ENCODE measurements around the gene TYW1.
A peak's percentile ranks its signal among the peaks of the same experiment; 100 is the strongest.
"Not testable (repeated sequence)": the region's sequence is repeated elsewhere in the genome, so short reads cannot be mapped to it uniquely, and the experiment has no call there.

TYW1 gene

DNA sequence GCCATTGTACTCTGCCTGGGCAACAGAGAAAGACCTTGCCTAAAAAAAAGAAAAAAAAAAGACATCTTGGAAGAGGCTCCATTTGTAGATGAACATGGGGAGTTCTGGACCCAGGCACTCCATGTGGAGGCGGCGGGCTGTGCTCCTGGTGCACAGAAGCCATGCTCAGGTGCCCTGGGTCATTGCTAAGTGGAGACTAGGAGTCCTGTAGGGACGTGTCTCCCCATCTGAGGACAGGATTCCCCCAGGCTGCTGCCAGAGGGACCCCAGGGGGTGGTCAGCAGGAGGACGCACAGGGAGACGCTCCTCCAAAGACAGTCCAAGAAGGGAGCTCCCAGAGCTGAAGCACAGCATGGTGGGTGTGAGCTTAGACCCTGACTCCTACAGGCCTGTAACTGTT lies 35.5 kb upstream of the TYW1 start:
- Histone ChIP-seq H3K9ac (ENCODE audit: low read length in 5 of 5) (no peak overlapping the region), H3K27ac (ENCODE audit: low read depth, low read length) (no peak overlapping the region), H3K4me3 (ENCODE audit: low read depth in 1 of 5, low read length in 5 of 5) (no peak overlapping the region), H3K9me3 (ENCODE audit: control insufficient read depth in 5 of 5, low read length in 5 of 5) (no peaks in the 10 kb centered on the region), H3K4me1 (ENCODE audit: control insufficient read depth in 5 of 5, insufficient read depth in 5 of 5, low read length in 5 of 5) (peaks cover 0 to 9% (median 0%) of the 10 kb centered on the region in 5 donors), H3K36me3 (ENCODE audit: control insufficient read depth in 5 of 5, insufficient read depth in 5 of 5, low read length in 5 of 5) (peaks cover 7 to 38% (median 30%) of the 10 kb centered on the region in 5 donors), H3K27me3 (ENCODE audit: control insufficient read depth in 5 of 5, insufficient read depth in 4 of 5, low read length in 5 of 5) (no peaks in the 10 kb centered on the region)

DNA sequence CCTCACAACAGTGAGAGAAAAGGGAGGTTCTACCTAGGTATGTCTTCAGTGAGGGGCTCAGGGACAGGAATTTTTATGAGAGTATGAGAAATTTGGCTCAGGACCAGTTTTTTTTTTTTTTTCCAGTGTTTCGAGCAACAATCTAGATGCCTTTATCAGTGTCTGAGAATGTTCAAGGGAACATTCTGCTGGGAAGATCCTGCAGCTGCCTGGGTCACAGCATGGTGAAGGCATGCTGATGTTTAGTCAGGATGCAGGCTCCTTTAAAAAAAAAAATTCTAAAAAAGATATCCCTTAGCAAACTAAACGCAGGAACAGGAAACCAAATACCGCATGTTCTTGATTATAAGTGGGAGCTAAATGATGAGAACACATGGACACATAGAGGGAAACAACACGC lies 32.2 kb upstream of the TYW1 start:
- peaks cover 0 to 9% (median 5%) of the 10 kb centered on the region in 5 donors for H3K36me3 ChIP-seq (ENCODE audit: control insufficient read depth in 5 of 5, insufficient read depth in 5 of 5, low read length in 5 of 5)
- no peaks in the 10 kb centered on the region for H3K27me3 ChIP-seq (ENCODE audit: control insufficient read depth in 5 of 5, insufficient read depth in 4 of 5, low read length in 5 of 5)
- H3K4me3 ChIP-seq (ENCODE audit: low read depth in 1 of 5, low read length in 5 of 5), result no peak overlapping the region
- H3K9me3 ChIP-seq (ENCODE audit: control insufficient read depth in 5 of 5, low read length in 5 of 5), result no peaks in the 10 kb centered on the region
- peaks cover 0 to 2% (median 0%) of the 10 kb centered on the region in 5 donors for H3K4me1 ChIP-seq (ENCODE audit: control insufficient read depth in 5 of 5, insufficient read depth in 5 of 5, low read length in 5 of 5)
- H3K27ac ChIP-seq (ENCODE audit: low read depth, low read length), result no peak overlapping the region
- no peak overlapping the region for H3K9ac ChIP-seq (ENCODE audit: low read length in 5 of 5)

DNA sequence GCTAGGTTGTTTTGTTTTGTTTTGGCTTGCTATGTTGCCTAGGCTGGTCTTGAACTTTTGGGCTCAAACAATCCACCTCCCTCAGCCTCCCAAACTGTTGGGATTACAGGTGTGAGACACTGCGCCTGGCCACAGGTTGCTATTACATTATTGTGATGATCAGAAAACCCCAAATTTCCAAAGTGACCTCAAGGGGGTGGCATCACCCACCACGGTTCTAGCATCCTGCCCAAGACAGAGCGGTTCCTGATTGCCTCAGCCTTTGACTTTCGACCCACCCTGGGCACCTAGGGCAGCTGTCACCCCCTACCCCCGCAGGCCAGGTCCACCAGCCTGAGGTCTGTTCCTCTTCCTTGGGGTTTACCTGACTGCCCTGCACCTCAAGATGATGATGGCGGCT lies 29.6 kb upstream of the TYW1 start:
- Histone ChIP-seq H3K36me3 (ENCODE audit: control insufficient read depth in 5 of 5, insufficient read depth in 5 of 5, low read length in 5 of 5) (no peaks in the 10 kb centered on the region), H3K9me3 (ENCODE audit: control insufficient read depth in 5 of 5, low read length in 5 of 5) (no peaks in the 10 kb centered on the region), H3K9ac (ENCODE audit: low read length in 5 of 5) (no peak overlapping the region), H3K4me3 (ENCODE audit: low read depth in 1 of 5, low read length in 5 of 5) (no peak overlapping the region), H3K27me3 (ENCODE audit: control insufficient read depth in 5 of 5, insufficient read depth in 4 of 5, low read length in 5 of 5) (no peaks in the 10 kb centered on the region), H3K27ac (ENCODE audit: low read depth, low read length) (no peak overlapping the region), H3K4me1 (ENCODE audit: control insufficient read depth in 5 of 5, insufficient read depth in 5 of 5, low read length in 5 of 5) (peaks cover 0 to 2% (median 0%) of the 10 kb centered on the region in 5 donors)

DNA sequence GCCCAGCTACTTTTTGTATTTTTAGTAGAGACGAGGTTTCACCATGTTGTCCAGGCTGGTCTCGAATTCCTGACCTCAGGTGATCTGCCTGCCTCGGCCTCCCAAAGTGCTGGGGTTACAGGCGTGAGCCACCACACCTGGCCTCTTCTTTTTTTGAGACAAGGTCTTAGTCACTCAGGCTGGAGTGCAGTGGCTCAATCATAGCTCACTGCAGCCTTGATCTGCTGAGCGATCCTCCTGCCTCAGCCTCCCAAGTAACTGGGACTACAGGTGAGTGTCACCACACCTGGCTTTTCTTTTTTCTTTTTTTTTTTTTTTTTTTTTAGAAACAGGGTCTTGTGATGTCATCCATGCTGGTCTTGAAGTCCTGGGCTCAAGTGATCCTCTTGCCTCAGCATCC lies 27.6 kb upstream of the TYW1 start:
- not testable (repeated sequence) for H3K9me3 ChIP-seq (ENCODE audit: control insufficient read depth in 5 of 5, low read length in 5 of 5); H3K27ac ChIP-seq (ENCODE audit: low read depth, low read length); H3K4me3 ChIP-seq (ENCODE audit: low read depth in 1 of 5, low read length in 5 of 5); H3K4me1 ChIP-seq (ENCODE audit: control insufficient read depth in 5 of 5, insufficient read depth in 5 of 5, low read length in 5 of 5); H3K27me3 ChIP-seq (ENCODE audit: control insufficient read depth in 5 of 5, insufficient read depth in 4 of 5, low read length in 5 of 5); H3K36me3 ChIP-seq (ENCODE audit: control insufficient read depth in 5 of 5, insufficient read depth in 5 of 5, low read length in 5 of 5); H3K9ac ChIP-seq (ENCODE audit: low read length in 5 of 5)

DNA sequence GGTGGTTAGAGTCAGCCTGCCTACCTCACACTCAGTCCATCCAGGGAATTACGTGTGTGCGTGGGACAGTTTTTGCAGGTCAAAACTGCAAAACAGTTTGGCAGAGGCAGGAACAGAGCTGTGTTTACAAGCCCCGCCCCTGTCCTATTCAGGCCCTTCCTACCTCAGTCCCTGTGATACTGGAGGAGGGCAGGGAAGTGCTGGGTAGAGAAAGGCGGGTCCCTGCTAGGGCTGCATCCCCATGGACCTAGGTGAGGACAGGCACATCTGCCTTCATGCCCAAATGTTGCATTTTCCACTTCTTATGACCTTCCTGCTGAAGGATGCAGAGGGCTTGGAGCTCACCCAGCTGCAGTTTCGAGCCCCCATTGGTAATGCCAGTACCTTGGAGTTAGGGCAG lies 26.3 kb upstream of the TYW1 start:
- Histone ChIP-seq H3K4me3 (ENCODE audit: low read depth in 1 of 5, low read length in 5 of 5) (no peak overlapping the region), H3K36me3 (ENCODE audit: control insufficient read depth in 5 of 5, insufficient read depth in 5 of 5, low read length in 5 of 5) (no peaks in the 10 kb centered on the region), H3K4me1 (ENCODE audit: control insufficient read depth in 5 of 5, insufficient read depth in 5 of 5, low read length in 5 of 5) (peaks cover 0 to 2% (median 0%) of the 10 kb centered on the region in 5 donors), H3K27me3 (ENCODE audit: control insufficient read depth in 5 of 5, insufficient read depth in 4 of 5, low read length in 5 of 5) (no peaks in the 10 kb centered on the region), H3K9me3 (ENCODE audit: control insufficient read depth in 5 of 5, low read length in 5 of 5) (no peaks in the 10 kb centered on the region), H3K9ac (ENCODE audit: low read length in 5 of 5) (no peak overlapping the region), H3K27ac (ENCODE audit: low read depth, low read length) (no peak overlapping the region)

DNA sequence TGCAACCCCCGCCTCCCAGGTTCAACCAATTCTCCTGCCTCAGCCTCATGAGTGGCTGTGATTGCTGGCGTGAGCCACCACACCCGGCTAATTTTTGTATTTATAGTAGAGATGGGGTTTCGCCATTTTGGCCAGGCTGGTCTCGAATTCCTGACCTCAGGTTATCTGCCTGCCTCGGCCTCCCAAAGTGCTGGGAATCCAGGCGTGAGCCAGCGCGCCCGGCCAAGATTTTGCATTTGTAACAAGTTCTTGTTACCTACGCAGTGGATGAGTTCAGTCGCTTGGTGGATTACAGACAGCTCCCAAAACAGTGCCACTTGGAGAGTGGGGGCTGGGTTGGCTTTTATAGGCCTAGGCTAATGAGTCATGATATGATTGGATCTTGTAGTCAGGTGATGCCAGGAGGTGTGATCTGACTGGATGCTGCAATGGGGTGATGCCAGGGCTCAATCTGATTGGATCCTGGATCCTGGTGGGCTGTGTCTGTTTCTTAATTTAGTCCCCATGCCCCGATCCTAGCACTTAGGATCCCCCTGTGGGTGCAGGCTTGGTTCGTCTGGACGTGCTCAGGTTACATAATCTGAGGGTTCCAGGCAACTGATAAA lies 21.5 kb upstream of the TYW1 start:
- no peaks in the 10 kb centered on the region for H3K4me1 ChIP-seq (ENCODE audit: control insufficient read depth in 5 of 5, insufficient read depth in 5 of 5, low read length in 5 of 5)
- H3K4me3 ChIP-seq (ENCODE audit: low read depth in 1 of 5, low read length in 5 of 5), result no peak overlapping the region
- H3K27ac ChIP-seq (ENCODE audit: low read depth, low read length), result no peak overlapping the region
- peaks cover 0 to 6% (median 4%) of the 10 kb centered on the region in 5 donors for H3K9me3 ChIP-seq (ENCODE audit: control insufficient read depth in 5 of 5, low read length in 5 of 5)
- H3K9ac ChIP-seq (ENCODE audit: low read length in 5 of 5), result no peak overlapping the region
- H3K36me3 ChIP-seq (ENCODE audit: control insufficient read depth in 5 of 5, insufficient read depth in 5 of 5, low read length in 5 of 5), result no peaks in the 10 kb centered on the region
- H3K27me3 ChIP-seq (ENCODE audit: control insufficient read depth in 5 of 5, insufficient read depth in 4 of 5, low read length in 5 of 5), result no peaks in the 10 kb centered on the region

DNA sequence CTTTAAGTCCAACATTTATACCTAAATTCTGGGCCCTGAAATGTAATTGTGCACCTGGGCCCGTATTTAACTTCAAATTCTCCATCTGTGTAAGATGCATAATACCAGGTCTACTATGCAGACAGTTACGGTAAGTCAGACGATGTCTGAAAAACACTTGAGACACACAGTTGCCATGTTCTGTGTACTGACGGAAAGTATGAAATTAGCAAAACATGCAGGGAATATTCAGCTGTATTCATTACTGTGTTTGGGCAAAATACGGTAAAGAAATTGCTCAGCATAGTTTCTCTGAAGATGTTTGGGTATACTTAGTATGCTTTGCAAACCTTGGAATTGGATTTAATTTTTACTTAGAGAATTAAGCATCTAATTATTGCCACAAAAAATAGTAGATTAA lies 18.3 kb upstream of the TYW1 start:
- H3K9ac ChIP-seq (ENCODE audit: low read length in 5 of 5); H3K36me3 ChIP-seq (ENCODE audit: control insufficient read depth in 5 of 5, insufficient read depth in 5 of 5, low read length in 5 of 5); H3K4me1 ChIP-seq (ENCODE audit: control insufficient read depth in 5 of 5, insufficient read depth in 5 of 5, low read length in 5 of 5); H3K4me3 ChIP-seq (ENCODE audit: low read depth in 1 of 5, low read length in 5 of 5); H3K27me3 ChIP-seq (ENCODE audit: control insufficient read depth in 5 of 5, insufficient read depth in 4 of 5, low read length in 5 of 5); H3K27ac ChIP-seq (ENCODE audit: low read depth, low read length): not testable (repeated sequence)
- peaks cover 0 to 10% (median 10%) of the 10 kb centered on the region in 5 donors for H3K9me3 ChIP-seq (ENCODE audit: control insufficient read depth in 5 of 5, low read length in 5 of 5)

DNA sequence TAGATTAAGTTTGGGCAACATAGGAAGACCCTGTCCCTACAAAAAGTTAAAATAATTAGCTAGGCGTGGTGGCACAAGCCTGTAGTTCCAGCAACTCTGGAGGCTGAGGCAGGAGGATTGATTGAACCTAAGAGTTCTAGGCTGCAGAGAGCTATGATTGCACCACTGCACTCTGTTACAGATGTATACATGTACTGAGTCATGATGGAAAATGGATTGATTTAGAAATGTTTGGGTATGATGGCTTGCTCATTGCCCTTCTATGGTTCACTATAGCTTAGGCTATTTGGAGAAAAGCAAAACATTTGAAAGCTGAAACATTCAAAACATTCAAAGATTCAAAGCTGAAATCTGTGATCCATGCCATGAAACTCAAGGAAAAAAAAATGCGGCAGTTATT lies 17.6 kb upstream of the TYW1 start:
- peaks cover 0 to 10% (median 10%) of the 10 kb centered on the region in 5 donors for H3K9me3 ChIP-seq (ENCODE audit: control insufficient read depth in 5 of 5, low read length in 5 of 5)
- H3K27me3 ChIP-seq (ENCODE audit: control insufficient read depth in 5 of 5, insufficient read depth in 4 of 5, low read length in 5 of 5); H3K36me3 ChIP-seq (ENCODE audit: control insufficient read depth in 5 of 5, insufficient read depth in 5 of 5, low read length in 5 of 5); H3K4me3 ChIP-seq (ENCODE audit: low read depth in 1 of 5, low read length in 5 of 5); H3K9ac ChIP-seq (ENCODE audit: low read length in 5 of 5); H3K27ac ChIP-seq (ENCODE audit: low read depth, low read length); H3K4me1 ChIP-seq (ENCODE audit: control insufficient read depth in 5 of 5, insufficient read depth in 5 of 5, low read length in 5 of 5): not testable (repeated sequence)

DNA sequence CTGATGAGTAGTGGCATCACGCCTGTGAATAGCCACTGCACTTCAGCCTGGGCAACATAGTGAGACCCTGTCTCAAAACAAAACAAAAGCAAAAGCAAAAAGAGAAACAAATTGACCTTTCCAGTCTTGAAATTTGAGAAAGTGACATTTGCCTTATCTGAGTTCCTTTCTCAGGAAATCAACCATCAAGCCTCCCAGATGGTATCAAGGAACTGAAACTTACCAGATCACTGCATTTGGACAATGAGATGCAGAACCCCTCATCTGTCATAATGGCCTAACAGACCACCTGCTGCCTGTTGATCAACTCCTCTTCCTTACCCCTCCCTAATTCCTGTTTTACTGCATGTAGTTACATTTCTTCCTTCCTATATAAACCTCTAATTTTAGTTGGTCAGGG lies 16.3 kb upstream of the TYW1 start:
- H3K27me3 ChIP-seq (ENCODE audit: control insufficient read depth in 5 of 5, insufficient read depth in 4 of 5, low read length in 5 of 5); H3K9ac ChIP-seq (ENCODE audit: low read length in 5 of 5); H3K27ac ChIP-seq (ENCODE audit: low read depth, low read length); H3K36me3 ChIP-seq (ENCODE audit: control insufficient read depth in 5 of 5, insufficient read depth in 5 of 5, low read length in 5 of 5); H3K4me3 ChIP-seq (ENCODE audit: low read depth in 1 of 5, low read length in 5 of 5); H3K4me1 ChIP-seq (ENCODE audit: control insufficient read depth in 5 of 5, insufficient read depth in 5 of 5, low read length in 5 of 5): not testable (repeated sequence)
- peaks cover 0 to 10% (median 10%) of the 10 kb centered on the region in 5 donors for H3K9me3 ChIP-seq (ENCODE audit: control insufficient read depth in 5 of 5, low read length in 5 of 5)

DNA sequence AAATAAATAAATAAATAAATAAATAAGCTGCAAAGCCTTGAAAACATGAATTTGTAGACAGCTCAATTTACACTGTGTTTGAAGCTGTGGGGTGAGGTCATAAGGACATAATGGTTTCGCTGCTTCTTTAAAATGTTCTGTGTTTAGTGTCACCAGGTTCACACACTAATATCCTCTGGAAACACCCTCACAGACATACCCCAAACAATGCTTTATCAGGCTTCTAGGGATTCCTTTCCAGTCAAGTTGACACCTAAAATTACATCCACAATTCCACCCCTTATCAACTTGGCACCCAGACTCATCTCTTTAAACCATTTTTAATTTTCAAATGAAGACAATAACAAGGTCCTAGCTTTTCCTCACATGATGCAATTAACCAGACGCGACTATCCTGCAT lies 7.1 kb upstream of the TYW1 start:
- H3K36me3 ChIP-seq (ENCODE audit: control insufficient read depth in 5 of 5, insufficient read depth in 5 of 5, low read length in 5 of 5), result peaks cover 15 to 46% (median 25%) of the 10 kb centered on the region in 5 donors
- H3K27me3 ChIP-seq (ENCODE audit: control insufficient read depth in 5 of 5, insufficient read depth in 4 of 5, low read length in 5 of 5); H3K9ac ChIP-seq (ENCODE audit: low read length in 5 of 5); H3K9me3 ChIP-seq (ENCODE audit: control insufficient read depth in 5 of 5, low read length in 5 of 5); H3K4me3 ChIP-seq (ENCODE audit: low read depth in 1 of 5, low read length in 5 of 5); H3K4me1 ChIP-seq (ENCODE audit: control insufficient read depth in 5 of 5, insufficient read depth in 5 of 5, low read length in 5 of 5); H3K27ac ChIP-seq (ENCODE audit: low read depth, low read length): not testable (repeated sequence)

DNA sequence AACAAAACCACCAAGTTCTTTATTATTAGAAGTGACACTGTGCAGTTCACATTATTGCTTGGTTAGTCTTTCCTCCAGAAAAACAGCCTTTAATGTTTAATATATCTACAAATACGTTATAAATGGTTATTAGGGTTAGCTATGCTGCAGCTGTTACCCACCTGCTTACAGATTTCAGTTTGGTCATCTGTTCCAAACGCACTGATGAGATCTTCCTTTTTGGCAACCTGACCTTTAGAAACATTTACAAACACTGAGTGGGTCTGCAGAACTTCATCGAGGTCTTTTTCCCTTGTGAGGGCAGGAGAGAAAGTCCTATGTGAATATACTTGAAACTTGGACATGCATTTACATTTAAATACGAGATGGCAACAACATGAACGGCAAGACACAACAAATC lies 2.6 kb upstream of the TYW1 start:
- Histone ChIP-seq H3K27ac (ENCODE audit: low read depth, low read length) (peak overlapping the region; percentile 96), H3K9ac (ENCODE audit: low read length in 5 of 5) (peak overlapping the region in 3 of 5 donors; percentile 93 to 98 (median 96)), H3K4me3 (ENCODE audit: low read depth in 1 of 5, low read length in 5 of 5) (peak overlapping the region; percentile 73 to 85 (median 80))

More for the DNA sequence above, 2.6 kb upstream of the TYW1 start:
- Histone ChIP-seq H3K36me3 (ENCODE audit: control insufficient read depth in 5 of 5, insufficient read depth in 5 of 5, low read length in 5 of 5) (peaks cover 8 to 30% (median 15%) of the 10 kb centered on the region in 5 donors), H3K4me1 (ENCODE audit: control insufficient read depth in 5 of 5, insufficient read depth in 5 of 5, low read length in 5 of 5) (peaks cover 0 to 14% (median 11%) of the 10 kb centered on the region in 5 donors)
- H3K9me3 ChIP-seq (ENCODE audit: control insufficient read depth in 5 of 5, low read length in 5 of 5); H3K27me3 ChIP-seq (ENCODE audit: control insufficient read depth in 5 of 5, insufficient read depth in 4 of 5, low read length in 5 of 5): not testable (repeated sequence)
